Activated CD8-positive, alpha-beta memory T cell treated with anti-CD3 and anti-CD28 coated beads, Interleukin-2, amount 50 U/mL, for 1 hour (primary cell): ENCODE measurements around the gene RRP1B.
"Not testable (repeated sequence)": the region's sequence is repeated elsewhere in the genome, so short reads cannot be mapped to it uniquely, and the experiment has no call there.

ENCODE experiments used
- DNase-seq: peaks from one replicate; pipeline ENCODE4 v3.0.0-alpha.2; 2020; ENCODE audit errors: extremely low read depth

The RRP1B gene

GRCh38 chr21:43699933-43700599 lies 40.7 kb downstream of the RRP1B start:
- no peak for DNase-seq

DNA sequence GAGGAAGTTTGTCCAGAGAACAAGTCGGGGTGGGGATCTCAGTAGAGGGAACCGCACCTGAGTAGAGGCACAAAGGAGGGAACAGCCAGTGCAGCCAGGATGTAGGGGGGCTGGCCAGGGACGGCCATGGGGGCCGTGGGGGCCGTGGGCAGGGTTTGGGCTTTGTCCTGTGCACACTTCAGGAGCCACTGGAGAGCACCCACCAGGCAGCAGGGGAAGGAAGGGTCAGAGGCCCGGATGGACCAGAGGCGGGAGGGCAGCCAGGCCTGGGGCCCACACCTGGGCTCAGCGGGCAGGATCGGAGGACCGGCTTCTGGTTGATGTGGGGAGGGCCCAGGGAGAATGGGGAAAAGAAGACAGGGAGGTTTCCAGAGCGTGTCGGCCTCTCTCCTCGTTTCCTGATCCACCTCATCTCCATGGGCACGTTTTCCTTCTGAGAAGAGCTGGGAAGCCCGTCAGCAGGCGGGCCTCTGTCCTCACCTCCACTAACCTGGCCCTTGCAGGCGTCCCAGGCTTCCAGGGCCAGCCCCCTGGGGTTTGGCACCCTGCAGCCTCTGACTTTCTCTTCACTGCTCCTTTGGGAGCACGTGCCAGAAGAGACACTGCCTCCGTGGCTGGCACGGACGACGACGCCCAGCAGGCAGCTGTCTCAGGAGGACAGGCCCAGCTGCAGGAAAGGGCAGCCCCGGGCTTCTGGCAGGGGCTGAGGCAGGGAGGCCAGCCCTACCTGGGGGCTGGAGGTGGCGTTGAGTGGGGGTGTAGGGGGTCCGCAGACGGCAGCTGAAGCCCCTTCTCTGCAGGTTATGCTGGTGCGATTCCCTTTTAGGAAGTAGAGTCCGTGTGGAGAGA lies 42.8 kb downstream of the RRP1B start:
- no peak for DNase-seq

DNA sequence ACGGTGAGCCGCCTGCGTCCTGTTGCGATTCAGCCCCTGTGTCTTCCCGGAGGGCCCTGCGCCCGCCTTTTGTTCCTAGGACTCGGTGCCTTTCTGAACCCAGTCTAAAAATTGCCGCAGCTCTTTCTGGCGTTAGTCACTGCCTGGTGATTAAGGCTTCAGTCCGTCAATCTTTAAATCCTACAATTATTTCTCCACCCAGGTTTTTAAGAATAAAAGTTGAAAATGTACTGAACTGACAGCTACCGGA lies 43.4 kb downstream of the RRP1B start:
- no peak for DNase-seq

DNA sequence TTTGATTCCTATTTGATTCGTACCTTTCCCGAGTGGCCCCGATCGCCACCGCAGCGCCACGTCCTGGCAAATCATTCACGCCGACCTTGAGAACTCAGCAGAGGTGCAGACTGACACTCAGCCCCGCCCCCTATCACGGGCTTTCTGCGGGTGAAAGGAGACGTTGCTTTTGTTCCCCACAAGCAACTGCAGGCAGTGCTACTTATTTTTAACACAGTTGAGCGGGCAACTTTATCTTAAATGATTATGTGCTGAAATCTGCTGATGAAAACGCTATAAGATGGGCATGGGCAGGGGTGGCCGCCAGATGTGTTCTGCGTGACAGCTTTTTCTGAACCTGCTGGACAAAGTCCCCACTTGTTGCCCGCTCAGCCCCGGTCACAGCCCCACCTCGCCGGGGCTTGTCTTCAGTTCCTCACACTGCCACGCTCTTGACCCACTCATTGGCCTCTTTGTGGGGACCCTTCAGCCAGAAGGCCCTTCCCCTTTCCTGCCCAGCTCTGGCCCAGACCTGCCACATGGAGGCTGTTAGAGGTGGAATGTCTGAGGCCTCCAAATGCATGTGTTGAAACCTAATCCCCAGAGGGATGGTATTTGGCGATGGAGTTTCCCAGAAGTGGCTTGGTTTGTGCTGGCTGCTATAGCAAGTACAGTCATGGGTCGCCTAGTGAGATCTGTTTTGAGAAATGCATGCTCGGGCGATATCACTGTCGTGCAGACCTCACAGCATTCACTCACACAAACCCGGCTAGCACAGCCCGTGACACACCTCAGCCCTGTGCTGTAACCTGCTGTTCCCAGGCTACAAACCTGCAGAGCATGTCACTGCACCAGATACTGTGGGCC lies 43.9 kb downstream of the RRP1B start:
- DNase-seq, result no peak

GRCh38 chr21:43707462-43707861 lies 48.1 kb downstream of the RRP1B start:
- no peak for DNase-seq

DNA sequence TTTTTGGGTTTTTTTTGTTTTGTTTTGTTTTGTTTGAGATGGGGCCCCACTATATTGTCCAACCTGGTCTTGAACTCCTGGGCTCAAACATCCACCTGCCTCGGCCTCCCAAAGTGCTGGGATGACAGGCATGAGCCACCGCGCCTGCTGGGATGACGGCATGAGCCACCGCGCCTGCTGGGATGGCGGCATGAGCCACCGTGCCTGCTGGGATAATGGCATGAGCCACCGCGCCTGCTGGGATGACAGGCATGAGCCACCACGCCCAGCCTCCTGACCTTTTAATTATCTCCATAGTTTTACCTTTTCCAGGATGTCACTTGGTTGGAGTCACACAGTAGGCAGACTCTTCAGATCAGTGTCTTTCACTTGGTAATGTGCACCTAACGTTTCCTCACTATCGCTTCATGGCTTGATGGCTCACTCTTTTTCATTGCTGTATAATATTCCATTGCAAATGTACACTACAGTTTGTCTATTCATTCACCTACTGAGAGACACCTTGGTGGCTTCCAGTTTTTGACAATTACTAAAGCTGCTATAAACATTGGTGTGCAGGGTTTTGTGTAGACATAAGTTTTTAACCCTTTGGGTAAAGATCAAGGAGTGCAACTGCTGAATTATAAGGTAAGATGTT lies 49.5 kb downstream of the RRP1B start:
- no peak for DNase-seq

DNA sequence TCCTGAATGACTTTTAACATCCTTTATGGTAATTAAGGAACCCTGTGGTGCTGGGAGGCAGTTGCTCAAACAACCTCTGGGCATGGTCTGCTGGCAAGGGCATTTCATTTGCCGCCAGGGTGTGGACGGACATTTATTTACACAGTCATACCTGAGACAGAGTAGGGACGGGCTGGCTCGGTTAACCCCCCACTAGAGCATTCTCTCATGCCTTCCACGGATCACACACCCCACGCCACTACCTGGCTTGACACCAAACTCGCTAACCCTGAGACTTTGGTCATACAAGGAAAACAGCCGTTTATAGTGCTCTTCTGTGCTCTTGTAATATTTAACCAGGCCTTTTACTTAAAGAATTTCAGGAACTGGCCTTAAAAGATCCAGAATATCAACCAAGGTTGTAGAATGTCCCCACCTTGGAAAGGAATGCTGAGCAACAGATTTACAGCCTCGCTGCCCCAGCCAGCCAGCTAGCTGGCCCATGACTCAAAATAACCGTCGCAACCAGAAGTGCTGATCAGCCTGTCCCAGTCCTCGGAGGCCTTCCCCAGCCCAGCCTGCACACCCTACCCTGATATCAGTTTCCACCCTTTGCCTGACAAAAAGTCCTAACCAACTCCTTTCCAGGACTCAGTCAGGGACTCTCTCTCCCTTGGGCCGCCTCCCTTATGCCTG lies 53.0 kb downstream of the RRP1B start:
- DNase-seq, result no peak

GRCh38 chr21:43713123-43713522 lies 53.8 kb downstream of the RRP1B start:
- not testable (repeated sequence) for DNase-seq

- no peak for DNase-seq
These were observed 57.2 kb downstream of the RRP1B start for GRCh38 chr21:43716376-43717165.

DNA sequence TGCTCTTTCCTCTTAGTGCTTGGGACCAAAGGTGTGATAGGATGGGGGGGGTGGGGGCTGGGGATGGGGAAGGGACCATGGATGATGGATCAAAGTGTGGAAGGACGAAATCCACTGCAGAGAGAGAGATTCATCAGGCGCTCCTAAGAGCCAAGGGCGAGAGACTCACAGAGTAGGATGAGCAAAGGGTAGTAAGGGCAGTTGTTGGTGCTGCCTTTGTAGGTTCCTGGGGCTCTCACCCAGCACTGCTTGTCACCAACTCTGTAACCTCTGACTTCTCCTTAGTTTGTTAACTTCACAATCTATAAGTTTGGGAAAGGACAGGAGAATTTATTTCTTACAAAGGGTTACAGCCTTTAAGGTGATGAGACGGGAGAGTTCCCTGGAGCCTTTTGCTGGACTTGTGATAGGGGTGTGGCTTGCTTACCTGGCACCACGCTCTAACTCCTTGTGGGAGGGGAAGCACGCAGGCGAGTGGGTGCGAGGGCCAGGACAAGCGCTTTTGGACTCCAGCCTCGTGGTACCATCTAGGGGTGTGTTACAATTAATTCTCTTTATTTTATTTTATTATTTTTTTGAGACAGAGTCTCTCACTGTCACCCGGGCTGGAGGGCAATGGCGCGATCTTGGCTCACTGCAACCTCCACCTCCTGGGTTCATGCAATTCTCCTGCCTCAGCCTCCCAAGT lies 58.0 kb downstream of the RRP1B start:
- no peak for DNase-seq

DNA sequence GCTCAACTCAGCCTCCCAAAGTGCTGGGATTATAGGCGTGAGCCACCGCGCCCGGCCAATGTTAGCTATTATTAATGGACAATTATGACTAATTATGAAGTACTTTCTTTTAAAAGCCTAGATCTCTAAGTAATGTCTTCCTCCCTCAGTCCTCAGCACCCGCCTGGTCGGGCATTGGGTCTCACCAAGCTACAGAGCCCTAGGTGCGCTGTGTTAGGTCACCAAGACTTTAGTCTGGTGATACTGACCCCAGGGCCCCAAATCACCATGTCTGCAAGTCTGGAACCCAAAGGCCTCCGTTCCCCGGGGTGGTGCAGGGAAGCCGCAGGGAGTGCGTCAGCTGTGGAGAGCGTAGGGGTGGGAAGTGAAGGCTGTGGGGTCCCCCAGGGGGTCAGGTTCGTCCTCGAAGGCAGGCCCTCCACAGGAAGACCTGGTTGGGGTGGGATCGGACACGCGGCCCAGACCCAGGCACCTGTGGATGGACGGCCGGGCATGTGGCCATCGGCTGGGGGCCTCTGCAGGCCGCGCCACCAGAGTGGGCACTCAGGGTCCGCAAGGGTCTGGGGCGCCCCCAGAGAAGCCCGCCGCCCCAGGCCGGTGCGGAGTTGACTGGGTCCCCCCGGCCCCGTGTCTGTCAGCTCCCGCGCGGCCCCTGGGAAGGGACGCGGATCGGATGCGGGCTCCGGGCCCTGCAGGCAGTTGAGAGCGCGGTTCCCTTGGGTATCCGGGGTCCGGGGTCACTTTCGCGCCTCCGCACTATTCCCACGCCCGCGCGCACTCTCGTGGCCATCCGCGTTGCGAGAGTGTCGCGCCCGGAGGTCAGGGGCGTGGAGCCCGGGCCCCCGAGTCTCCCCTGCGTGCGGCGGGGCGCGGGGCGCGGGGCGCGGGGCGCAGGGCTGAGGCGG lies 58.9 kb downstream of the RRP1B start:
- DNase-seq, result no peak

- no peak for DNase-seq
These were observed 59.8 kb downstream of the RRP1B start, which contains the start of gene PDXK for GRCh38 chr21:43718872-43719747. Gene PDXK (plus strand): TSS chr21:43719129. CDS start chr21:43719295, 166 bp downstream.

DNA sequence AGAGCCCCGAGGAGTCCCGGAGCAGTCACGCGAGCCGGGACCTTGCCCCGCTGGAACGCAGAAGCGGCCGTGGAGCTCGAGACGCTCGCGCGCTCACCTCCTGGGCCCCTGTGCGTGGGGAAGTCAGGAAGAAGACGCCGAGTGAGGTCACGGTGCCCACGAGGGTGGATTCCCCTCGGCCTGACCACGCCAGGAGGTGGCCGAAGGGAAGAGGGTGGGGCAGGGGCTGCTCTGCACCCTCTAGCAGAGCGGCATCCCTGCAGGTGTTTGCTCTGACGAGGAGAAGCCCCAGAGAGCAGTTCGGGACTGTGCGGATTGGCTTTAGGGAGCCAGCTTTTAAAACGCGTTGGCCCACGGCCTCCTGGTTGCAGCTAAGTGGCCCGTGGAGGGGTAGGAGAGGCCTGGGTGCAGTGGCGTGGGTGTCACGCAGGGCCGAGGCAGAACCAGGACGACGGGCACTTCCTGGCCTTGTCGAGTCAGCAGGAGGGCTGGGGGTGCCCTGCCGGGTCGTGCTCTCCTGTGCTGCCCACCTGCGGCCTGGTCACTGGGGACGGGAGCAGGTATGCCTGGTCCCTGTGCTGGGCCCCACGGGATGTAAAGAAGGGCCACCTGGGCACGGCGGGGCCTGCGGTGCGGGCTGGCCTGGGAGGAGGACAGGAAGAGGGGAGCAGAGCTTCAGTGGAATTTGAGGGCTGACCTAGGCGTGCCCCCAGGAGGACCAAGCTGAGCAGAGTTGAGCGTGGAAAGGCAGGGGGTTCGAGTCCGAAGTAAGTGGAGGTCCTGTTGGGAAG lies 60.6 kb downstream of the RRP1B start:
- DNase-seq, result no peak

DNA sequence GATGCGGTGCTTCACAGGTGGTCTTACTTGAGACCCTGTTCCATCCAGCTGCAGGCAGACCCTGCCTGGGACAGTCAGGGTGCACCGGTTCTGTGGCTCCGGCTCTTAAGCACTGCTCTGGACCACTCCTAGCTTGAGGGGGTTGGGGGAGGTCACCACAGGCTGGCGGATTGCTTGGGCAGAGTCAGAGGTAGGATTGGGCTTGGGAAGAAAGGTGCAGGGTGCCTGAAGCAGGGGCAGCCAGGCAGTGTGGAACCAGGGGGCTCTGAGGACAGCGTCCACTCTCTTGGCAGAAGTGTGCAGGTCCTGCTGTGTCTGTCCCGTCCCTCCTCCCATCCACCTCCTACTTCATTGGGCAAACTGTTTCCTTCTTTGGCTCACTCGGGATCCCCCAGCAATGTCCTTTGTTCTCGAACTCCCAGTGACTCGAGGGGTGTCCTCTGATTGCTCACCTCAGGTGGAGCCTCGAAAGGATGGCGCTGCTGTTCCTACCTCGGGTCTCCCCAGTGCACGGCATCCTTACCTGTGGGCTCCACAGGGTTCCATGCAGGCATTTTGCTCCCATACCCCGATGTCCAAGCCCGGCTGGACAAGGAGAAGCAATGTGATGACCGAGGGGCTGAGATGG lies 61.3 kb downstream of the RRP1B start:
- no peak for DNase-seq

DNA sequence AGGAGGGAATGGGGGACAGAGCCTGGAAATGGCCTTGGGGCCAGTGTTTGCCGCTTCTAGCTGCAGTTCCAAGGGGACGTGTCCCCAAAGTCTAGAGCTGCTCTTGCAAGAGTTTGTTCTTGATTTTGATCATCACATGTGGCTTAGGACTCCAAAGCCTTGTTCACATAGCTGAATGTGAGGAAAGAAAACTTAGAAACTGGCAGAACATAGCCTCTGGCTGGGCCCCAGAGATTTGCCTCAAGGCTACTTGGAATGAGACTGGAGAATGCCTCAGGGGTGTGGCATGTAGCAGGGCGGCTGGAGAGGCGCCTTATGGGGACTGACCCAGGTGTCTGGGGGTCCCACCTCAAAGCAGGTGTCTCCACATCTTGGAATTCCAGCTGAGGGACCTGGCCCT lies 61.8 kb downstream of the RRP1B start:
- DNase-seq, result no peak

DNA sequence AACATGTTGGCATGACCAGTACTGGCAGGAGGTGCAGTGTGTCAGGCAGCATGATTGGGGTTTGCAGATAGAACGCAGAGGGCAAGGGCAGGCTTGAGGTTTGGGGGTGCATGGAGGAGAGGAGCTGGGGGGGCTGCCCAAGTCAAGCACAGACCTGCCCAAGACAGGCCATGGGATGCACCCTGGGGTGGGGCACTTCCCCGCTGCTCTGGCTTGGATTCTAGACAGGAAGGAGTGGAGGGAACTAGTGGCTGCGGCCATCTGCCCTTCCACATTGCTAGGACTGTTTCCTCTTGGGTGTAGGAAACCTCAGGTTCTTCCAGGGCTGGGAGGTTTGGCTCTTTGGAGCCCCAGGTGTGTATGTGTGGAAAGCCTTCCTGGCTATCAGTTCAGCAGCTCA lies 62.6 kb downstream of the RRP1B start:
- DNase-seq, result no peak

GRCh38 chr21:43723648-43724047 lies 64.3 kb downstream of the RRP1B start:
- DNase-seq, result no peak
